GM12864 (cell line): ENCODE data around the gene KCTD13.
"Not testable (repeated sequence)": the region's sequence is repeated elsewhere in the genome, so short reads cannot be mapped to it uniquely, and the experiment has no call there.

ENCODE experiments used
- DNase-seq: peaks from one replicate; pipeline ENCODE4 v3.0.0-alpha.2; 2011; ENCODE audit warnings: low read depth
- H3K4me3 ChIP-seq: 2 replicates; pipeline ENCODE4 v1.5.1; 2011; ENCODE audit warnings: mild to moderate bottlenecking, low read depth, low read length, control low read depth
- CTCF ChIP-seq: IDR thresholded peaks from 2 replicates; pipeline ENCODE4 v1.5.1; 2011; ENCODE audit warnings: low read depth, mild to moderate bottlenecking, moderate library complexity, low read length, control low read depth, inconsistent platforms; ENCODE audit errors: missing control alignments

KCTD13 gene

DNA sequence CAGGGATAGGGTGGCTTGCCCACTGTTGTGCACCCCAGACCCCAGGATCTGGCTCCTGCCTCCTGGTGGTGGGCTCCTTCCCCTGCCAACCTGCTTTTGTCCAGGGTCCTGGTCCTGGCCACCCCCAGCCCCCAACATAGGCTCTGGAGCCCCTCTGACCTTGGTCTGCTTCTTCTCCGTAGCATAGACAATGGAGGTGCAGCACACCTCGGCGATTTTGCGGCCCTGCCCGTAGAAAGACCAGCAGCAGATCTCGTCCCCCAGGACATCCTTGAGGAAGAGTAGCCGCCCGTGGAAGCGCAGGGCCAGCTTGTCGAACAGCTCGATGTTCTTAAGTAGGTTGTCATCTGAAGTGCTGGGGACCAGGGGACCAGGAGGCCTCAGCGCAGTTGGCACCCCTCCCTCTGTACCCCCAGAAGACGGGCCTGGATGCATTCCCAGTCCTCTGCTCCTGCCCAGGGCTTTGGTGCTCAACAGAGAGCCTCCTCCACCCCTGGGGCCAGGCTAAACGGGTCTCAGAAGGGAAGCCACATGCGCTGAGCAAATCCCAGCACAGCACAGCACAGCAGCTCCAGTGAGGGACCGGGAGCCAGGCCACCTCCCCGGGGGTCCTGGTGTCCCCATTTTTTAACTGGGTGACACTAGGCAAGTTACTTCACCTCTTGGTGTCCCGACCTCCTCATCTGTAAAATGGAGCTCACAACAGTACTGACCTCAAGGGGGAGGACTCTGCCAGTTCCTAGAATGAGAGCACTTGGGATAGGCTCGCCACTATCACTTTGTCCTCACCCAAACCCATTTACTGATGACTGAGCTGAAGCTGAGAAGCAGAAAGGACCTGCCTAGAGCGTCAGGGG is 15.0 kb downstream of the KCTD13 start:
- no peak overlapping the region for H3K4me3 ChIP-seq
- no peak for DNase-seq
- no peak for TF ChIP-seq CTCF

DNA sequence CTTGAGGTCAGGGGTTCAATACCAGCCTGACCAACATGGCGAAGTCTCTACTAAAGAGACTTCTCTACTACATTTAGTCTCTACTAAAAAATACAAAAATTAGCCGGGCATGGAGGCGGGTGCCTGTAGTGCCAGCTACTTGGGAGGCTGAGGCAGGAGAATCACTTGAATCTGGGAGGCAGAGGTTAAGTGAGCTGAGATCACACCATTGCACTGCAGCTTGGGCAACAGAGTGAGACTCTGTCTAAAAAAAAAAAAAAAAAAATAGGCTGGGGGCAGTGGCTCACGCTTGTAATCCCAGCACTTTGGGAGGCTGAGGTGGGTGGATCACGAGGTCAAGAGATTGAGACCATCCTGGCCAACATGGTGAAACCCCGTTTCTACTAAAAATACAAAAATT is 16.2 kb downstream of the KCTD13 start:
- H3K4me3 ChIP-seq, DNase-seq: not testable (repeated sequence)

GRCh38 chr16:29909391-29909790 is 16.6 kb downstream of the KCTD13 start:
- DNase-seq = no peak
- no peak for TF ChIP-seq CTCF
- no peak overlapping the region for H3K4me3 ChIP-seq

DNA sequence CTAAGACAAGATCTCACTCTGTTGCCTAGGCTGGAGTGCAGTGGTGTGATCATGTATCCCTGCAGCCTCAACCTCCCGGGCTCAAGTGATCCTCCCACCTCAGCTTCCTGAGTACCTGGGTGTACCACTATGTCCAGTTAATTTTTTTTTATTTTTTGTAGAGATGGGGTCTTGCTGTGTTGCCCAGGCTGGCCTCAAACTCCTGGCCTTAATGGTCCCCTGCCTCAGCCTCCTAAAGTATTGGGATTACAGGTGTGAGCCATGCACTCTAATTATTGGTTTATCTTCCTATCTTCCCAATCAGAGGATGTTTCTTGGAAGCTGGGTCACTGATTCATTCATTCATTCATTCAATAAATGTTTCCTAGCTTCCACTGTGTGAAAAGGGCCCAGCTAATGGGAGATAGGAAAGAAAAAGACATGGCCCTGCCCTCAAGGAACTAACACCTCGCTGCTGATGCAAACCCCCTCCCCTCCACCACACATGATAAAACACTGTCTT is 17.3 kb downstream of the KCTD13 start:
- DNase-seq = no peak
- TF ChIP-seq CTCF = no peak
- H3K4me3 ChIP-seq = no peak overlapping the region

DNA sequence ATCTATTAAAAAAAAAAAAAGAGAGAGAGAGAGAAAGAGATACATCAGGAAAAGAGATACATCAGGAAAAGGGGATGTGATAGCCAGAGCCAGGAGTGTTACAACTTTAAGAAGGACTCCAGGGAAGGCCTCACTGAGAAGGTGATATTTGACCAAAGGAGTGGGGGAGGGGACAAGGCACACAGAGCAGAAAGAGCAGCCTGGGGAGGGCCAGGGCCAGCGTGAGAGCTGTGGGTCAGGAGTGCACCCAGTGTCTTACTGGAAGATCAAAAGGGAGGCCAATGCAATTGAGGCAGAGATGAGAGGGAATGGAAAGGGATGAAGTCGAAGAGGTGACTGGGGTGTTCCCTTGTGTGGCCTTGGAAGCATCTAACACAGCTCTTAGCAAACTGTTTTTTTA is 18.1 kb downstream of the KCTD13 start:
- H3K4me3 ChIP-seq = no peak overlapping the region
- TF ChIP-seq CTCF = no peak
- DNase-seq = no peak

- no peak overlapping the region for H3K4me3 ChIP-seq
- DNase-seq = no peak
- no peak for TF ChIP-seq CTCF
Measured at GRCh38 chr16:29906520-29907244, 19.3 kb downstream of the KCTD13 start.

GRCh38 chr16:29905668-29906067 is 20.4 kb downstream of the KCTD13 start:
- no peak for TF ChIP-seq CTCF
- no peak overlapping the region for H3K4me3 ChIP-seq
- no peak for DNase-seq
